ENCODE measurements around the gene HSPA14. TPM values are rescaled to one million over a fixed set of nuclear protein-coding genes. Genes with fewer than 3 reads are reported as not detected.
"Not testable (repeated sequence)": the region's sequence is repeated elsewhere in the genome, so short reads cannot be mapped to it uniquely, and the experiment has no call there.

The HSPA14 gene
- polyA plus RNA-seq, 4 donors: 17.2 to 23.2 (median 20.8) TPM

DNA sequence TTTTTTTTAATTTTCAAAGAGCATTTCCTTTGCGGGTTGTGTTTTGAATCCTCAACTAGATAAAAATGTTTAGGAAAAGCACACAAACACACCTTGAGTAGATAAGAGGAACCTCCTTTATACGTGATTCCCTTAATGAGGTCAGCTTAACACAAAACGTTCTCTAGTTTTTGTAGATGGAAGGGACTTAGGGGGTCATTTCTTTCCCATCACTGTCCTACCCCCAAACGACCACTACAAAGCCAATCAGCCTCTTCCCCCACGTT, 41.8 kb downstream of the HSPA14 start:
- no peak for DNase-seq (ENCODE audit: low read depth in 4 of 4, low spot score in 3 of 4)

- DNase-seq (ENCODE audit: low read depth in 4 of 4, low spot score in 3 of 4): no peak
Observed at GRCh38 chr10:14880229-14880628, 42.1 kb downstream of the HSPA14 start.

GRCh38 chr10:14884082-14884481, 46.0 kb downstream of the HSPA14 start:
- no peak for DNase-seq (ENCODE audit: low read depth in 4 of 4, low spot score in 3 of 4)

GRCh38 chr10:14889318-14889717, 51.2 kb downstream of the HSPA14 start:
- DNase-seq (ENCODE audit: low read depth in 4 of 4, low spot score in 3 of 4): no peak

DNA sequence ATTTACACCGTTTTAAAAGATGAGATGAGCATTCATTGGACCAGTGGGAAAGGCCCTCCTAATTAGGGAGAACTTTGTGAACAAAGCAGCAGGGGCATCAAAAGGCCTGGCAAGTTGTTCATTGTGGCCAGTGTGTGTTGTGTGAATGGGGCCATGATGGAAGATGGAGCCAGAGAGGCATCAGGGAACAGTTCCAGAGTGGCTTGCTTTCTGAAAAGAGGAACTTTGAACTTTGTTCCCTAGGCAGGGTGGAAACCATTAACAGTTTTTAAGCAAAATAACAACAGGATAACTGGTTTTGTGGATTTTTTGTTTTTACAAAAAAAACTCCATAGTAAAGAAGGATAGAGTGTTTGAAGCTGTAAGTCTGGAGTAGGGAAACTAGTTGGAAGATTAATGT, 53.0 kb downstream of the HSPA14 start:
- no peak for DNase-seq (ENCODE audit: low read depth in 4 of 4, low spot score in 3 of 4)

DNA sequence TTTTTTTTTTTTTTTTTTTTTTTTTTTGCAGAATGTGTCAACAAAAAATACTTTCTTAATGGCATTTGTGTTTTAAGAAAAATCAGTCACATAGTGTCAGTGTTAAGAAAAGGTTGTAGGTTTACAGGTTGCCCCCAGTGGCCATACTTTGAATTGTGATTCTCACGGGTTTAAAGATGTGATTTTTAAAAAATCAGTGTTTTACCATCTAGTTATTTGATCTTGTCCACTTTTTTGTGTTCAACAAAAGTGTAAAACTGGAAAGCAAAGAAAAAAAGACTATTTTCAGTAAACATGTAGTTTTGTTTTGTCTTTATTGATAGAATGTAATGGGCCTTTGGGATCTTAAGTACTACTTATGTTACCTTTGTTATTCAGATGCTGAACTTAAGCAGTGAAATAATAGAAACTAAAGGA, 66.2 kb downstream of the HSPA14 start:
- no peak for DNase-seq (ENCODE audit: low read depth in 4 of 4, low spot score in 3 of 4)

GRCh38 chr10:14904864-14905263, 66.8 kb downstream of the HSPA14 start:
- DNase-seq (ENCODE audit: low read depth in 4 of 4, low spot score in 3 of 4): no peak

DNA sequence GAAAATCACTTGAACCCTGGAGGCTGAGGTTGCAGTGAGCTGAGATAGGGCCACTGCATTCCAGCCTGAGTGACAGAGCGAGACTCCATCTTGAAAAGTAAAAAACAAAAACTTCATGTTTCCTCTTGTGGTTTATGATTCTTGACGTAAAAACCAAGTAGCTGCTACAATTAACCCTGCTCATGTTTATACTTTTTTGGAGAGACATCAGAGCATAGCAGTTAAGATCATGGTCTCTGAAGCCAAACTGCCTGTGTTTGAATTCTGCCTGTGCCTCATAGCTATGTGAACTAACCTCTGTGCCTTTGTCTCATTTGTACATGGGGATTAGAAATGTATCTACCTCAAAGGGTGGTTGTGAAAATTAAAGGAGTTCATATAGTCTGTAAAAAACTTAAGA, 67.8 kb downstream of the HSPA14 start:
- no peak for DNase-seq (ENCODE audit: low read depth in 4 of 4, low spot score in 3 of 4)

DNA sequence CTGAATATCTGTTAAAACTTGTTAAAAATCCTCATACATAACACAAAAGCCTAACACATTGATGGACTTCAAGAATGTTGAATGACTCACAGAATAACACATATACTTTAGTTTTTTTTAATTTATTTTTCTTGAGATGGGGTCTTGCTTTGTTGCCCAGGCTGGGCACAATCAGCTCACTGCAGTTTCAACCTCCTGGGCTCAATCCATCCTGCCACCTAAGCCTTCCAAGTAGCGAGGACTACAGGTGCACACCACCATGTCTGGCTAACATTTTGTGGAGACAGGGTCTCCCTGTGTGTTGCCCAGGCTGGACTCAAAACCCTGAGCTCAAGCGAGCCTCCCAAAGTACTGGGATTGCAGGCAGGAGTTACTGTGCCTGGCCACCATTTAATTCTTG, 68.7 kb downstream of the HSPA14 start:
- DNase-seq (ENCODE audit: low read depth in 4 of 4, low spot score in 3 of 4): no peak

GRCh38 chr10:14907591-14907990, 69.5 kb downstream of the HSPA14 start:
- DNase-seq (ENCODE audit: low read depth in 4 of 4, low spot score in 3 of 4): not testable (repeated sequence)

GRCh38 chr10:14909101-14909500, 71.0 kb downstream of the HSPA14 start:
- no peak for DNase-seq (ENCODE audit: low read depth in 4 of 4, low spot score in 3 of 4)

DNA sequence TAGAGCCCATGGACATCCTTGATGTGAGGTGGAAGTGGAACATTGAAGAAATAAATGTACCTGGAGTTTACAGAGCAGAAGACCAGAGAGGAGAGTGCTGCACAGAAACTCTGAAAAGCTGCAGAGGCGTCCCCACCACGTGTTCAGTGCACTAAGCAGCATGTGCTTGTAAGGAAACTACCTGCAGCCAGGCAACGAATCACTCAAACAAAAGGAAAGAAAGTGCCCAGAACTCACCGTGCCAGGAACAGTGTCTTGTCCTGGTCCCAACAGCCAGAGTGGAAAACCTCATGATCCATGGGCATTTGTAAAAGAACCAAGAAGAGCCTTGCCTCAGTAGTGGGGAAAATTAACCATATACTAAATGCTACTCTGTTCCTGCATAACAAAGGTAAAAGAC, 72.8 kb downstream of the HSPA14 start:
- no peak for DNase-seq (ENCODE audit: low read depth in 4 of 4, low spot score in 3 of 4)

DNA sequence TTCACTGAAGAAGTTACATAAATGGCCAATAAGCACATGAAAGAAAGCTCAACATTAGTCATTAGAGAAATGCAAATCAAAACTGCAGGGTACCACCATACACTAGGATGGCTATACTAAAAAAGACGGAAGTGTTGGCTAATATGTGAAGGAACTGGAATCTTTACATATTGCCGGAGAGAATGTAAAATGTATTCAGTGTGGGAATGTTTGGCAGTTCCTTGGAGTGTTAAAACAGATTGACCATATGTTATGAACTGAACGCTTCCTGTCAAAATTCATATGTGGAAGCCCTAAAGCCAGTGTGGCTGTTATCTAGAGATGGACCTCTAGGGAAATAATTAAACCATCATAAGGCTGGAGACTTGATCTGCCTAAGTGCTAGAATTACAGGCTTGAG, 73.7 kb downstream of the HSPA14 start:
- no peak for DNase-seq (ENCODE audit: low read depth in 4 of 4, low spot score in 3 of 4)

GRCh38 chr10:14916600-14916999, 78.5 kb downstream of the HSPA14 start:
- no peak for DNase-seq (ENCODE audit: low read depth in 4 of 4, low spot score in 3 of 4)

GRCh38 chr10:14917827-14918226, 79.7 kb downstream of the HSPA14 start:
- no peak for DNase-seq (ENCODE audit: low read depth in 4 of 4, low spot score in 3 of 4)

- DNase-seq (ENCODE audit: low read depth in 4 of 4, low spot score in 3 of 4): no peak
Observed at GRCh38 chr10:14918964-14919363, 80.9 kb downstream of the HSPA14 start.

Other genes with a start within 250 kb of the HSPA14 start
- gene FAM107B, start 63.4 kb upstream of the HSPA14 start, polyA plus RNA-seq (ENCODE audit: insufficient read length in 4 of 4): 100 to 1,000 TPM in 3 of 4 donors, 10 to 100 TPM in 1; 85.6 to 118 (median 114) TPM
- gene CDNF, start 269 bp upstream of the HSPA14 start, polyA plus RNA-seq (ENCODE audit: insufficient read length in 4 of 4): 1 to 10 TPM; 2.6 to 4.6 (median 2.8) TPM
- 10 to 100 TPM; 16.6 to 19.7 (median 17.2) TPM for gene MSANTD7, start within 50 bp of the HSPA14 start, polyA plus RNA-seq (ENCODE audit: insufficient read length in 4 of 4)
- gene SUV39H2, start 40.6 kb downstream of the HSPA14 start, polyA plus RNA-seq (ENCODE audit: insufficient read length in 4 of 4): 10 to 100 TPM; 18.1 to 27.4 (median 23.4) TPM
- 10 to 100 TPM; 13.7 to 17.5 (median 14.5) TPM for gene DCLRE1C, start 115.8 kb downstream of the HSPA14 start, polyA plus RNA-seq (ENCODE audit: insufficient read length in 4 of 4)
- 1 to 10 TPM in 3 of 4 donors, under 1 TPM in 1; 0.84 to 1.9 (median 1.5) TPM for gene MEIG1, start 121.1 kb downstream of the HSPA14 start, polyA plus RNA-seq (ENCODE audit: insufficient read length in 4 of 4)
- under 1 TPM; 0.29 to 0.96 (median 0.64) TPM for gene OLAH, start 205.6 kb downstream of the HSPA14 start, polyA plus RNA-seq (ENCODE audit: insufficient read length in 4 of 4)

All from right renal pelvis (tissue), 4 donors.